A549 (cell line): ENCODE data around the gene PRPSAP2. TPM values are rescaled to one million over a fixed set of nuclear protein-coding genes. Genes with fewer than 3 reads are reported as not detected.

ENCODE experiments used
- ATAC-seq, 2 experiments: fragments of 200-7000 bp in 1 of 2; fragments of >200 bp in 1 of 2; cut with Nextera tagmentation in 1 of 2; cut with Tn5 transposase in 1 of 2; 3 replicates each; pipeline versions ENCODE4 v1.8.0 to v1.9.1; 2018 to 2020; ENCODE audit warnings: mild to moderate bottlenecking in 1 of 2, moderate library complexity in 1 of 2
- CTCF ChIA-PET: fragments of 300-600 bp; sonication (Branson Sonifier 250); formaldehyde crosslinking; extraction: SDS; loops from one replicate; lab custom pipeline; 2021; ENCODE audit warnings: antibody characterized with exemption, inconsistent platforms; lab: Yijun Ruan, JAX
- POLR2A ChIA-PET: fragments of 350-600 bp; formaldehyde crosslinking; extraction: SDS; loops from one replicate; lab custom pipeline; 2021; ENCODE audit warnings: antibody characterized with exemption, inconsistent platforms; lab: Yijun Ruan, JAX
- DNase-seq, 2 experiments: peaks; one replicate each; pipeline versions ENCODE4 v3.0.0 to v3.0.0-alpha.2; 2011 to 2016; ENCODE audit warnings: low read depth in 1 of 2, low spot score in 1 of 2
- FAIRE-seq: peaks from 2 replicates; lab custom pipeline; 2011; peaks lifted over from hg19 to GRCh38; lab: Jason Lieb, UNC
- H3K27ac ChIP-seq, 2 experiments: fragments of >200 bp; sonication (Bioruptor Twin); formaldehyde crosslinking; 3 replicates each; pipeline ENCODE4 v1.5.1; 2016 to 2017
- H3K4me1 ChIP-seq: fragments of >200 bp; sonication (Bioruptor Twin); formaldehyde crosslinking; 3 replicates; pipeline ENCODE4 v1.6.1; 2016
- H3K4me2 ChIP-seq: fragments of >200 bp; sonication (Bioruptor Twin); formaldehyde crosslinking; 3 replicates; pipeline ENCODE4 v1.6.1; 2016
- H3K4me3 ChIP-seq: fragments of >200 bp; sonication (Bioruptor Twin); formaldehyde crosslinking; 3 replicates; pipeline ENCODE4 v1.5.1; 2016
- H3K9me3 ChIP-seq: fragments of >200 bp; sonication (Bioruptor Twin); formaldehyde crosslinking; 3 replicates; pipeline ENCODE4 v1.6.1; 2016
- BCL3 ChIP-seq: fragments of >200 bp; sonication (Bioruptor Twin); formaldehyde crosslinking; IDR thresholded peaks from 3 replicates; pipeline ENCODE4 v1.6.1; 2016
- CBX8 ChIP-seq: fragments of 200-600 bp; sonication (generic); IDR thresholded peaks from 2 replicates; pipeline ENCODE4 v1.6.1; 2016
- CTCF ChIP-seq: fragments of >200 bp; sonication (Bioruptor Twin); formaldehyde crosslinking; IDR thresholded peaks from 3 replicates; pipeline ENCODE4 v1.5.1; 2016
- EHF ChIP-seq: fragments of 250-450 bp; sonication (Bioruptor Pico); IDR thresholded peaks from 2 replicates; pipeline ENCODE4 v1.5.0; 2020; ENCODE audit warnings: mild to moderate bottlenecking
- ELK1 ChIP-seq: fragments of 150-350 bp; IDR thresholded peaks from 2 replicates; pipeline ENCODE4 v1.6.1; 2014; ENCODE audit warnings: low read depth, mild to moderate bottlenecking, low read length
- EP300 ChIP-seq, 2 experiments: fragments of >200 bp; sonication (Bioruptor Twin); formaldehyde crosslinking; IDR thresholded peaks; 2 replicates in 1 of 2; 3 replicates in 1 of 2; pipeline ENCODE4 v1.6.1; 2016 to 2017
- FOSB ChIP-seq: fragments of 250-450 bp; sonication (Bioruptor Pico); IDR thresholded peaks from 2 replicates; pipeline ENCODE4 v1.5.0; 2020; ENCODE audit warnings: mild to moderate bottlenecking, moderate library complexity
- FOSL2 ChIP-seq, 2 experiments: fragments of 450-650 bp in 1 of 2; fragments of >200 bp in 1 of 2; sonication (Bioruptor Twin) in 1 of 2; formaldehyde crosslinking; IDR thresholded peaks; 2 replicates each; pipeline versions ENCODE4 v1.5.0 to v1.6.1; 2016 to 2020; ENCODE audit warnings: mild to moderate bottlenecking in 1 of 2, moderate library complexity in 1 of 2
- FOXS1 ChIP-seq: fragments of 250-450 bp; sonication (Bioruptor Pico); IDR thresholded peaks from 2 replicates; pipeline ENCODE4 v1.5.0; 2020; ENCODE audit warnings: mild to moderate bottlenecking, moderate library complexity
- GATA3 ChIP-seq: IDR thresholded peaks from 2 replicates; pipeline ENCODE4 v1.6.1; 2012; ENCODE audit warnings: borderline replicate concordance
- HEYL ChIP-seq: fragments of 250-450 bp; sonication (Bioruptor Pico); IDR thresholded peaks from 2 replicates; pipeline ENCODE4 v1.8.0; 2021; ENCODE audit warnings: mild to moderate bottlenecking, moderate library complexity
- HMGXB4 ChIP-seq: fragments of 250-450 bp; sonication (Bioruptor Pico); IDR thresholded peaks from 2 replicates; pipeline ENCODE4 v1.5.0; 2021; ENCODE audit warnings: mild to moderate bottlenecking, moderate library complexity, borderline replicate concordance
- POLR2A ChIP-seq: IDR thresholded peaks from 2 replicates; pipeline ENCODE4 v1.6.1; 2012; ENCODE audit warnings: mild to moderate bottlenecking, low read length
- RAD21 ChIP-seq, 2 experiments: fragments of >200 bp in 1 of 2; sonication (Bioruptor Twin) in 1 of 2; formaldehyde crosslinking in 1 of 2; IDR thresholded peaks in 1 of 2; conservative IDR thresholded peaks in 1 of 2; 2 replicates in 1 of 2; 3 replicates in 1 of 2; pipeline ENCODE4 v1.6.1; 2012 to 2018; ENCODE audit warnings: inconsistent platforms in 1 of 2
- REST ChIP-seq: fragments of 200-600 bp; sonication (generic); IDR thresholded peaks from 2 replicates; pipeline ENCODE4 v1.6.1; 2016; ENCODE audit warnings: antibody characterized with exemption, mild to moderate bottlenecking, moderate library complexity
- RFX5 ChIP-seq: fragments of 450-650 bp; IDR thresholded peaks from 2 replicates; pipeline ENCODE4 v1.7.1; 2014; ENCODE audit warnings: antibody characterized with exemption, mild to moderate bottlenecking, moderate library complexity
- RNF2 ChIP-seq: fragments of 200-600 bp; sonication (generic); IDR thresholded peaks from 2 replicates; pipeline ENCODE4 v1.6.1; 2016; ENCODE audit warnings: low read depth, mild to moderate bottlenecking, antibody characterized with exemption, moderate library complexity, borderline replicate concordance
- SREBF2 ChIP-seq: fragments of 450-650 bp; IDR thresholded peaks from 2 replicates; pipeline ENCODE4 v1.6.1; 2014; ENCODE audit warnings: mild to moderate bottlenecking, moderate library complexity
- ZC3H11A ChIP-seq: fragments of 450-650 bp; IDR thresholded peaks from 2 replicates; pipeline ENCODE4 v1.6.1; 2014; ENCODE audit warnings: antibody characterized with exemption, mild to moderate bottlenecking
- ZFP36 ChIP-seq: fragments of 450-650 bp; IDR thresholded peaks from 2 replicates; pipeline ENCODE4 v1.6.1; 2014; ENCODE audit warnings: borderline replicate concordance; ENCODE audit not compliant: partially characterized antibody
- ZSCAN20 ChIP-seq: fragments of 250-450 bp; sonication (Bioruptor Pico); IDR thresholded peaks from 2 replicates; pipeline ENCODE4 v1.8.0; 2022; ENCODE audit warnings: mild to moderate bottlenecking, moderate library complexity
- WGBS: methylation state at CpG from one replicate; pipeline ENCODE4 v1.1.6; 2017; ENCODE audit errors: missing lambda C conversion rate; 5-methylcytosine and 5-hydroxymethylcytosine counted together
- polyA plus RNA-seq, 4 experiments: library from polyadenylated mRNA; depleted of rRNA in 3 of 4; stranded (reverse); fragments of >200 nt; fragmentation: RNase III in 1 of 4; extraction: RNeasy Plus Mini Kit Qiagen cat#74134 plus additional on column Dnase treatment in 1 of 4; gene quantifications; 2 replicates in 3 of 4; 3 replicates in 1 of 4; pipeline ENCODE4 v1.2.3, GENCODE V29; 2011 to 2017

The PRPSAP2 gene
- polyA plus RNA-seq, 2 of the 4 experiments (the other 2 are of a cell fraction) = 53.3 to 82.1 TPM

- TF ChIP-seq ZC3H11A (no peak), HEYL (CRISPR knock-in tag) (no peak), FOSB (CRISPR knock-in tag) (no peak), GATA3 (no peak), RAD21 (conservative IDR thresholded peaks at IDR 0.05 in 1 of 2, IDR thresholded peaks at IDR 0.05 in 1 of 2) (no peak), FOSL2 (IDR thresholded peaks at IDR 0.05) (no peak), FOSL2 (CRISPR knock-in tag; IDR thresholded peaks at IDR 0.05) (no peak), RFX5 (no peak)
Observed at GRCh38 chr17:18944646-18945045, 86.7 kb downstream of the PRPSAP2 start (continued).

- H3K4me3 ChIP-seq = no peak overlapping the region
- POLR2A ChIA-PET = no interaction called here
- TF ChIP-seq HMGXB4 (CRISPR knock-in tag) = no peak
- TF ChIP-seq EHF (CRISPR knock-in tag) = no peak
- no peak for TF ChIP-seq RNF2
- no peak for TF ChIP-seq POLR2A
- TF ChIP-seq ZFP36 = no peak
- TF ChIP-seq BCL3 = no peak
- TF ChIP-seq ELK1 = no peak
- no peak for TF ChIP-seq CTCF
- TF ChIP-seq ZSCAN20 = no peak
- TF ChIP-seq EP300 (IDR thresholded peaks at IDR 0.05) = no peak
- TF ChIP-seq CBX8 = no peak
- no peak for TF ChIP-seq FOXS1 (CRISPR knock-in tag)
- no peak for TF ChIP-seq SREBF2
- TF ChIP-seq, all 56 proteins: peak for 0
- ATAC-seq = no peak
- no peak for FAIRE-seq
- DNase-seq = no peak
- Histone ChIP-seq H3K27ac (no peak overlapping the region), H3K9me3 (no peaks in the 10 kb centered on the region), H3K4me1 (no peaks in the 10 kb centered on the region), H3K4me2 (no peak overlapping the region)
- CTCF ChIA-PET = interaction anchor here (0.5 to 1.4 kb wide), 3 partner anchors 10 to 72 kb away, joined by 3 to 7 read pairs (median 3); no protein-coding TSS in a partner anchor
- WGBS = 32% methylated on average over 2 of the region's 2 CpGs
Observed at GRCh38 chr17:18946536-18946935, 88.6 kb downstream of the PRPSAP2 start.

- CTCF ChIA-PET = interaction anchor here (3.8 kb wide), 1 partner anchor 13 kb away, joined by 48 read pairs; no protein-coding TSS in a partner anchor
- POLR2A ChIA-PET = no interaction called here
- Histone ChIP-seq H3K4me3 (no peak overlapping the region), H3K4me2 (no peak overlapping the region), H3K9me3 (no peaks in the 10 kb centered on the region), H3K27ac (no peak overlapping the region)
- FAIRE-seq = no peak
- no peak for ATAC-seq
- WGBS = 61% methylated on average over 6 of the region's 6 CpGs
- DNase-seq = no peak
- no peak for TF ChIP-seq REST
- no peak for TF ChIP-seq POLR2A
- TF ChIP-seq, all 56 proteins: peak for 0
- H3K4me1 ChIP-seq = no peaks in the 10 kb centered on the region
Observed at GRCh38 chr17:18947866-18948265, 89.9 kb downstream of the PRPSAP2 start.
